Cardiac fibroblast (primary cell): ENCODE results near the gene CC2D1A.

Experiments used
- DNase-seq, 2 donors: peaks; one replicate each; pipeline versions ENCODE4 v3.0.0 to v3.0.0-alpha.2; 2010; ENCODE audit warnings: low read depth in 2 of 2
- H3K4me3 ChIP-seq, 2 donors: replicated peaks in 1 of 2; 1 replicate in 1 of 2; 2 replicates in 1 of 2; pipeline ENCODE4 v1.5.1; 2011; ENCODE audit warnings: low read depth in 2 of 2, low read length in 2 of 2, mild to moderate bottlenecking in 2 of 2, moderate library complexity in 1 of 2
- CTCF ChIP-seq: IDR thresholded peaks from one replicate; pipeline ENCODE4 v1.5.1; 2011; ENCODE audit warnings: low read depth, mild to moderate bottlenecking, low read length, inconsistent platforms

CC2D1A gene

DNA sequence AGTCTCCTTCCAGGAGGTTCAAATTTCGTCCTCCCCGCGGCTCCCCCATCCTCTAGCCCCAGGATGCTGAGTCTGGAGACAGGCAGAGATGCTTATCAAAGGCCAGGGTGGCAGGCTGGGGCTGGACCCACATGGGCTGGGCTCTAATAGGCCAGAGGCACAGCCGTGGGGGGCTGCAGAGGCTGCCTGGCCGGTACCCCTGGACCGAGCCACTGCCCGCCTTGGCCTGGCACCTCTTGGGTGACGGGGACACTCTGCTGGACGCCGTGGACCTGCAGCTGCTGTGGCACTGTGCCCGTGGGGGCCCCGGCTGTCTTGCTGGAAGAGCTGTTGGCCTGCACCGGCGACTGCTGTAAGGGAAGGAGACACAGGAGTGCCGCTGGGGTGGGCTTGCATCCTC, 74.3 kb downstream of the CC2D1A start:
- H3K4me3 ChIP-seq, result no peak overlapping the region
- DNase-seq, result no peak
- TF ChIP-seq CTCF, result no peak
